CD4-positive, alpha-beta T cell treated with Interleukin-17A for 4 hours (primary cell): Measurements from ENCODE around the gene NDE1.

ENCODE experiments used
- DNase-seq: peaks from one replicate; pipeline ENCODE4 v3.0.0-alpha.2; 2020; ENCODE audit warnings: mixed read lengths

The NDE1 gene

DNA sequence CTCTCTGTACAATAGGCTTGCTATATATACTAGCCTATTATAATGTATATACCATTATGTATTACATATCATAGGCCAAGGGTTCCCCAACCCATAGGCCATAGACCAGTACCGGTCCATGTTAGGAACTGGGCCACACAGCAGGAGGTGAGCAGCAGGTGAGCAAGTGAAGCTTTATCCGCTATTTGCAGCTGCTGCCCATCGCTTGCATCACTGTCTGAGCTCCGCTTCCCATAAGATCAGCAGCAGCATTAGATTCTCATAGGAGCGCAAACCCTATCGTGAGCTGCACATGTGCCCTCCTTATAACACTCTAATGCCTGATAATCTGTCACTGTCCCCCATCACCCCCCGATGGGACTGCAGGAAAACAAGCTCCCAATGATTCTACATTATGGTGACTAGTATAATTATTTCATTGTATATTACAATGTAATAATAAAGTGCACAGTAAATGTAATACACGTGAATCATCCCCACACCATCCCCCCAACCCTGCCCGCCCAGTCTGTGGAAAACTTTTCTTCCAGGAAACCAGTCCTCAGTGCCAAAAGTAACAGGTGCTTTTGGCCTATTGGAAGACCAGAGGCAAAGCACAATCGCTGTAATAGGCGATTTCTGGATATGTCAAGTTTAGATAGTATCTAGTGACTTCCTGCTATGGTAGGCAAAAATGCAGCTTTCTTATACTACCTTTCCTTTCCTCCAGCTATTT is 122.7 kb downstream of the NDE1 start:
- DNase-seq: no peak

DNA sequence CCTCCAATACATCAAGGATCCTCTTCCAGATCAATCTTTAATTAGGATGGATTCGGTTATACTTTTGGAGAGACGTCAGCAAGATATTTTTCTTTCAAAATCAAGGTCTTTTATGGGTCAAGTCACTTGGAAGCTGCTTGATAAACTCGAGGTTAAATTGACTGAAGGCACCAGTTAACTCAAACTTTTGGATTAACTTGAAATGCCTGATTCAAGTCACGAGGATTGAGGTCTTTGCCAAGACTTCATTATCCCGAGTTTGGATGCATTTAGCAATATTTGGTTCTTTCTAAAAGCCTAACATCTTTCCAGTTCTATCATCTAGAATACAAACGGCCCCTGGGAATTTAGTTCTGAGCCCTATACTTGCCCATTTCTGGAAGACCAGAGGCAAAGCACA is 123.9 kb downstream of the NDE1 start:
- DNase-seq: no peak

DNA sequence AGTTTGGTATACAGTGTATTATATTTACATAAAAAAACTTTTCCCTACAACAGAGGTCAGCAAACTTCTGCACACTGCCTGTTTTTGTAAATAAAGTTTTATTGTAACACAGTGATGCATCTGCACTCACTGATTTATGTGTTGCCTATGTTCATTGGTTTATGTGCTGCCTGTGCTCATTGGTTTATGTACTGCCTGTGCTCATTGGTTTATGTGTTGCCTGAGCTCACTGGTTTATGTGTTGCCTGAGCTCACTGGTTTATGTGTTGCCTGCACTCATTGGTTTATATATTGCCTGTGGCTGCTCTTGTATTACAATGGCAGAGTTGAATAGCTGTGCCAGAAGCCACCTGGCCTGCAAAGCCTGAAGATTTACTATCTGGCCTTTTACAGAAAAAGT is 125.2 kb downstream of the NDE1 start:
- DNase-seq: no peak

DNA sequence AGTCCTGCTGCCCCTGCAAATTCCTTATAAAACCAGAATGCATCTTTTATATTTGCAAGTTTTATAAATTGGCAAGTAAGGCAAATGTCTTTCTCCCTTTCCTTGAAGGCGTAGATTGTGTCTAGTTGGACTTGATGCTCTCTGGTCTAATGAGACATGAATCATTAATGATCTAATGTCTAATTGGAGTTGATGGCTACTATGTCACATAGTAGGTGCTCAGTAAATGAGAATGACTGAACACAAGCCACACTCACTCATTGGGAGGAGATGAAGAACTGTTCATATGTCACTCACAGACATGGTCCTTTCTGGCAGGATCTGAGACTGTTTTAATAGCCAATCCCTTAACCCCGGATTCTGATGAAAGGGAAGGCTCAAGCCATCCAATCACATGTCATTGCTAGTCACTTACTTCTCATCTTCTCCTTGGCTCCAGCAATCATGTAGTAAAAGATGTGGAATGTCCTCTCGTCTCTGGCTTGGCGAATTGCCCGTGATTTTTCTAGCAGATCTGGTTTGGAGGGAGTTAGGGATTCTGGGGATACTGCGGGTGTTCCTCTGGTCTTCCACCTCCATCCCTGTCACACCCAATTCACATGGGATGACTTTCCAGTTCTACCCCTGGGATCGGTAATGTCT is 125.7 kb downstream of the NDE1 start:
- DNase-seq: no peak
